ENCODE results near the gene KCND2.

- no peak for TF ChIP-seq POLR2A (IDR thresholded peaks at IDR 0.05; ENCODE audit: low read length)
- no peak for TF ChIP-seq GATA1 (IDR thresholded peaks at IDR 0.05; ENCODE audit: low read depth, low read length)
Observed at GRCh38 chr7:120332433-120332832, 59.5 kb downstream of the KCND2 start.

All from erythroblast (primary cell).